ENCODE measurements around the gene NUDCD3.

NUDCD3 gene

DNA sequence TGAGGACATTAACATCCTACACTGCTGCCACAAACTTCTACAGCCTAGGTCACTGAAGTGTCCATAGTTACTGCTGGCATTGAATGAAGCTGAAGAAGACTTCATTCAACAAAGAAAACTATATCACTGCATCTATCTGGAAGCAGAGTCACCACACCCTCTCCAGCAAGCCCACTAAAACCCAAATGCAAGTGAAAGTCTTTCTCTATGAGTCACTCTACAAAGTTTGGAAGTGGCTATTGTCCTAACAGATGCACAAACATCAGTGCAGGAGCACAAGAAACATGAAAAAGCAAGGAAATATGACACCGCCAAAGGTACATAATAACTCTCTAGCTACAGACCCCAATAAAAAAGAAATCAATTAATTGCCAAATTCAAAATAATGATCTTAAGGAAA is 121.6 kb downstream of the NUDCD3 start:
- H2AFZ ChIP-seq (ENCODE audit: low read depth, low read length, severe bottlenecking): no peak overlapping the region
- no peak overlapping the region for H3K4me3 ChIP-seq (ENCODE audit: insufficient read depth, low read length, poor library complexity, severe bottlenecking)
- no peaks in the 10 kb centered on the region for H3K9me2 ChIP-seq (replicated peaks; ENCODE audit: insufficient read depth, low read length)
- H3K4me2 ChIP-seq (ENCODE audit: low read depth, low read length, poor library complexity, severe bottlenecking): no peak overlapping the region
- H3K36me3 ChIP-seq (ENCODE audit: low read length): no peaks in the 10 kb centered on the region
- no peak overlapping the region for H3K27ac ChIP-seq (ENCODE audit: low read depth, low read length)
- H3K27me3 ChIP-seq (ENCODE audit: low read length): no peaks in the 10 kb centered on the region
- H3F3A ChIP-seq (ENCODE audit: insufficient read depth): no peaks in the 10 kb centered on the region
- no peak overlapping the region for H3K9ac ChIP-seq (ENCODE audit: low read length)
- H4K20me1 ChIP-seq (ENCODE audit: low read depth, low read length): no peaks in the 10 kb centered on the region
- H3K9me3 ChIP-seq (ENCODE audit: insufficient read depth, low read length): no peaks in the 10 kb centered on the region
- no peak for TF ChIP-seq EZH2phosphoT487 (conservative IDR thresholded peaks at IDR 0.05; ENCODE audit: low read length)
- TF ChIP-seq, protein P1, sequence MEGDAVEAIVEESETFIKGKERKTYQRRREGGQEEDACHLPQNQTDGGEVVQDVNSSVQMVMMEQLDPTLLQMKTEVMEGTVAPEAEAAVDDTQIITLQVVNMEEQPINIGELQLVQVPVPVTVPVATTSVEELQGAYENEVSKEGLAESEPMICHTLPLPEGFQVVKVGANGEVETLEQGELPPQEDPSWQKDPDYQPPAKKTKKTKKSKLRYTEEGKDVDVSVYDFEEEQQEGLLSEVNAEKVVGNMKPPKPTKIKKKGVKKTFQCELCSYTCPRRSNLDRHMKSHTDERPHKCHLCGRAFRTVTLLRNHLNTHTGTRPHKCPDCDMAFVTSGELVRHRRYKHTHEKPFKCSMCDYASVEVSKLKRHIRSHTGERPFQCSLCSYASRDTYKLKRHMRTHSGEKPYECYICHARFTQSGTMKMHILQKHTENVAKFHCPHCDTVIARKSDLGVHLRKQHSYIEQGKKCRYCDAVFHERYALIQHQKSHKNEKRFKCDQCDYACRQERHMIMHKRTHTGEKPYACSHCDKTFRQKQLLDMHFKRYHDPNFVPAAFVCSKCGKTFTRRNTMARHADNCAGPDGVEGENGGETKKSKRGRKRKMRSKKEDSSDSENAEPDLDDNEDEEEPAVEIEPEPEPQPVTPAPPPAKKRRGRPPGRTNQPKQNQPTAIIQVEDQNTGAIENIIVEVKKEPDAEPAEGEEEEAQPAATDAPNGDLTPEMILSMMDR (IDR thresholded peaks at IDR 0.05; ENCODE audit: insufficient read depth, low read length, poor library complexity, severe bottlenecking): no peak
- H3K79me2 ChIP-seq (ENCODE audit: insufficient read depth, low read length): no peaks in the 10 kb centered on the region

DNA sequence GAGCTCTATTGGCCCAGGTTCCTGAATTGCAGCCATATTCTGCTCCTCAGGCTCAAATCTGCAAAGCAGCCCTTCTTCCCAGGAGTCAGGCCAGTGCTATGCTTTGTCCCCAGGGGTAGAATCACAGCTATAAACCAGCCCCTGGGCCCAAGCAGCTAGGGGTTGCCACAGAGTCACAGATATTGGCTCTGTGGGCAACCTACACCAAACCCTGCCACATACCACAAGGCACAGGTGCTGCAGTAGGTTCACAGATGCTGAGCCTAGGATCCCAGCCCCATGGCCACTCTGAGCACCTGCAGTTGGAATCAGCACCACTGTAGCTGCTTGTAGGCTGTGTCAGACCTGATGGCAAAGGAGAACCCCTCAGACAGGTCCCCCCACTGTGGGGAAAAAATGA is 122.0 kb downstream of the NUDCD3 start:
- no peaks in the 10 kb centered on the region for H3K9me3 ChIP-seq (ENCODE audit: insufficient read depth, low read length)
- H3K4me3 ChIP-seq (ENCODE audit: insufficient read depth, low read length, poor library complexity, severe bottlenecking): no peak overlapping the region
- H4K20me1 ChIP-seq (ENCODE audit: low read depth, low read length): no peaks in the 10 kb centered on the region
- no peak overlapping the region for H3K4me2 ChIP-seq (ENCODE audit: low read depth, low read length, poor library complexity, severe bottlenecking)
- no peak overlapping the region for H3K9ac ChIP-seq (ENCODE audit: low read length)
- TF ChIP-seq EZH2phosphoT487 (conservative IDR thresholded peaks at IDR 0.05; ENCODE audit: low read length): no peak
- TF ChIP-seq, protein P1 (IDR thresholded peaks at IDR 0.05; ENCODE audit: insufficient read depth, low read length, poor library complexity, severe bottlenecking): no peak
- H3K79me2 ChIP-seq (ENCODE audit: insufficient read depth, low read length): no peaks in the 10 kb centered on the region
- H3K36me3 ChIP-seq (ENCODE audit: low read length): no peaks in the 10 kb centered on the region
- no peaks in the 10 kb centered on the region for H3F3A ChIP-seq (ENCODE audit: insufficient read depth)
- no peak overlapping the region for H3K27ac ChIP-seq (ENCODE audit: low read depth, low read length)
- no peak overlapping the region for H2AFZ ChIP-seq (ENCODE audit: low read depth, low read length, severe bottlenecking)
- no peaks in the 10 kb centered on the region for H3K27me3 ChIP-seq (ENCODE audit: low read length)
- no peaks in the 10 kb centered on the region for H3K9me2 ChIP-seq (replicated peaks; ENCODE audit: insufficient read depth, low read length)

DNA sequence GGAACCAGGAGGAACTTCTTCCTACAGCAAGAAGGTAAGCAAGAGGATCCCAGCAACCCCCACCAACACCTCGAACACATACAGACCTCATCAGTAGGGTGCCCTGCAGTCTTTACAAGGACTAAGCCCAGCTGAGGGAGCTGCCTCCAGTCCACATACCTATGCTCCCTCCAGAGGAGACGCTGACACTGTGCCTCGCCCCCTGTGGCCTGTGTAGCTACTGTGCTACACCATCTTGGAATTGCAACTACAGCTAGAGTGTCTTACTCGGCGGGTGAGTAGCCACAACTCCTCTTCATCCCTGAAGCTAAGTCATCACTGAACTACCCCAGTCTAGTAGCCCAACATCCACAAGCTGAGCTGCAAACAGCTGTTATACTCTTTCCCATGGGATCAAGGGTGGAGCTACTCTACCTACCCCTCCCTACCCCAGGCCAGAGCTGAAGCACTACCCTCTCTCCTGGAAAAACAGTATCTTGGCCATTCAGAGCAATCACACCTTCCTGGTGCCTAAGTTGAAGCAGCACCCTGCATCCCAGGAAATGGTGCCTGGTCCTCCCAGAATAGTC is 122.9 kb downstream of the NUDCD3 start:
- H3K27me3 ChIP-seq (ENCODE audit: low read length): no peaks in the 10 kb centered on the region
- H3K79me2 ChIP-seq (ENCODE audit: insufficient read depth, low read length): no peaks in the 10 kb centered on the region
- H3K4me2 ChIP-seq (ENCODE audit: low read depth, low read length, poor library complexity, severe bottlenecking): no peak overlapping the region
- no peaks in the 10 kb centered on the region for H3K9me2 ChIP-seq (replicated peaks; ENCODE audit: insufficient read depth, low read length)
- H4K20me1 ChIP-seq (ENCODE audit: low read depth, low read length): no peaks in the 10 kb centered on the region
- H3K36me3 ChIP-seq (ENCODE audit: low read length): no peaks in the 10 kb centered on the region
- TF ChIP-seq, protein P1 (IDR thresholded peaks at IDR 0.05; ENCODE audit: insufficient read depth, low read length, poor library complexity, severe bottlenecking): no peak
- no peak for TF ChIP-seq EZH2phosphoT487 (conservative IDR thresholded peaks at IDR 0.05; ENCODE audit: low read length)
- no peak overlapping the region for H3K4me3 ChIP-seq (ENCODE audit: insufficient read depth, low read length, poor library complexity, severe bottlenecking)
- no peak overlapping the region for H3K9ac ChIP-seq (ENCODE audit: low read length)
- H3K27ac ChIP-seq (ENCODE audit: low read depth, low read length): no peak overlapping the region
- H2AFZ ChIP-seq (ENCODE audit: low read depth, low read length, severe bottlenecking): no peak overlapping the region
- no peaks in the 10 kb centered on the region for H3K9me3 ChIP-seq (ENCODE audit: insufficient read depth, low read length)
- no peaks in the 10 kb centered on the region for H3F3A ChIP-seq (ENCODE audit: insufficient read depth)

Measured in SU-DHL-6 (cell line).